Muscle layer of colon (tissue), 2 donors: ENCODE measurements around the gene OR9Q2.
"Not testable (repeated sequence)": the region's sequence is repeated elsewhere in the genome, so short reads cannot be mapped to it uniquely, and the experiment has no call there.

Experiments
- H3K27ac ChIP-seq: one replicate; pipeline ENCODE4 v1.7.0; 2013; ENCODE audit warnings: low read depth, mild to moderate bottlenecking, low read length, moderate library complexity
- H3K27me3 ChIP-seq, 2 donors: one replicate each; pipeline ENCODE4 v1.7.0; 2013; ENCODE audit warnings: low read length in 2 of 2, mild to moderate bottlenecking in 2 of 2; ENCODE audit not compliant: insufficient read depth in 2 of 2, control insufficient read depth in 1 of 2
- H3K36me3 ChIP-seq: one replicate; pipeline ENCODE4 v1.7.0; 2013; ENCODE audit warnings: mild to moderate bottlenecking, low read length; ENCODE audit not compliant: insufficient read depth
- H3K4me1 ChIP-seq: one replicate; pipeline ENCODE4 v1.7.0; 2013; ENCODE audit warnings: mild to moderate bottlenecking, low read length; ENCODE audit not compliant: insufficient read depth
- H3K4me3 ChIP-seq, 2 donors: one replicate each; pipeline ENCODE4 v1.7.0; 2013; ENCODE audit warnings: low read length in 2 of 2, low read depth in 1 of 2, mild to moderate bottlenecking in 1 of 2, moderate library complexity in 1 of 2
- H3K9ac ChIP-seq: one replicate; pipeline ENCODE4 v1.7.0; 2013; ENCODE audit warnings: low read length
- H3K9me3 ChIP-seq: one replicate; pipeline ENCODE4 v1.7.0; 2013; ENCODE audit warnings: mild to moderate bottlenecking, low read length
- donor health status: abdominal sarcoma.
- donor health status: Adenocarcinoma of cecum.

The OR9Q2 gene

DNA sequence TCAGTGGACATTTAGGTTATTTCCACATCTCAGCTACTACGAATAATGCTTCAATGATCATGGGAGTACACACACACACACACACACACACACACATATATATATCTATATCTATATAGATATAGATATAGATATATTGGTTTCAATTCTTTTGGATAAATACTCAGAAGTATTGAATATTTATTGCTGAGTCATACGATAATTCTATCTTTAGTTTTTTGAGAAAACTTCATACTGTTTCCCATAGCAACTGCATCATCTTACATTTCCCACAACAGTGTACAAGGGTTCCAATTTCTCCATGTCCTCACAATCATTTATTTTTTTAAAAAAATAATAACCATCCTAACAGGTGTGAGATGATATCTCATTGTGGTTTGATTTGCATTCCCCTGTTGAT lies 7.1 kb downstream of the OR9Q2 start:
- Histone ChIP-seq H3K27ac (no peak overlapping the region), H3K9ac (no peak overlapping the region), H3K4me3 (no peak overlapping the region), H3K9me3 (no peaks in the 10 kb centered on the region), H3K27me3 (no peaks in the 10 kb centered on the region), H3K36me3 (no peaks in the 10 kb centered on the region), H3K4me1 (no peaks in the 10 kb centered on the region)

DNA sequence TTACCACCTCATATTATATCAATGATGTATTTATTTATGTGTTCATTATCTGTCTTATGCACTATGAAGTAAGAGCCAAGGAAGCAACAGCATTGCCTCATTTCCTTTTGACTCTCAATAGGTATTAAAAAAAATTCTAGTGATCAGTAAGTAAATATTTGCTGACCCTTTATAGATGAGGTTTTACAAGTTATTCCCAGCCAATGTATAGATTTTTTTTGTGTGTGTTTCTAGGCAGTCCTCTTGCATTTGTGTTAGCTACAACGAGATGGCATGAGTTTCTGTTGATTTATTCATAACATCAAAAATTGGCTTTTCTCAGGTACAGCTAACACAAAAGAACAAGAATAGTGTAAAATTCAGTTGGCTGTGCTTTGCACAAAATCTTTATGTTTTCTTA lies 10.4 kb downstream of the OR9Q2 start:
- no peak overlapping the region for H3K9ac ChIP-seq
- no peaks in the 10 kb centered on the region for H3K9me3 ChIP-seq
- no peaks in the 10 kb centered on the region for H3K27me3 ChIP-seq
- H3K4me3 ChIP-seq = no peak overlapping the region
- no peaks in the 10 kb centered on the region for H3K36me3 ChIP-seq
- no peaks in the 10 kb centered on the region for H3K4me1 ChIP-seq
- H3K27ac ChIP-seq = no peak overlapping the region

DNA sequence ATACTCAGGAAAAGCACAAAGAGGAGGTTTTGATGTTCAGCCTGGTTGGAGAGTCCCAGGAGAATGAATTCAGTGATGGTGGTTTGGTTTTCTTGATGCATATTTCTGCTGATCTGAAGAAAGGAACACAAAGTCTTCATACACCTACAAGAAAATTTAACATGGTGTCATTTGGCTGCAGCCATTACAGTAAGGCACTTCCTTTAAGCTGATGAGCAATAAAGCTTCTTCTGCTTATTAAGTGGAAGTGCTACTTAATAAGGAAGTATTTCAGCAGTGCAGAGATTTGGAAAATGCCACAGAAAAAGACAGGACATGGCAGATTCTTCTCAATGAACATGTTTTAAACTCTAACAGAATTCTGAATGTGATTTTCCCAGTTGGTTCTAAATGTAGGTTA lies 15.2 kb downstream of the OR9Q2 start, which contains the start of gene OR1S2:
TSS of gene OR1S2 (minus strand) at position 101 of the 400 bp plus-strand sequence. CDS start at position 101, 0 bp downstream.
- H3K4me1 ChIP-seq = no peaks in the 10 kb centered on the region
- no peaks in the 10 kb centered on the region for H3K9me3 ChIP-seq
- H3K27ac ChIP-seq = no peak within 1 kb of the TSS
- no peaks in the 10 kb centered on the region for H3K36me3 ChIP-seq
- no peaks in the 10 kb centered on the region for H3K27me3 ChIP-seq
- H3K9ac ChIP-seq = no peak within 1 kb of the TSS
- H3K4me3 ChIP-seq = no peak within 1 kb of the TSS

DNA sequence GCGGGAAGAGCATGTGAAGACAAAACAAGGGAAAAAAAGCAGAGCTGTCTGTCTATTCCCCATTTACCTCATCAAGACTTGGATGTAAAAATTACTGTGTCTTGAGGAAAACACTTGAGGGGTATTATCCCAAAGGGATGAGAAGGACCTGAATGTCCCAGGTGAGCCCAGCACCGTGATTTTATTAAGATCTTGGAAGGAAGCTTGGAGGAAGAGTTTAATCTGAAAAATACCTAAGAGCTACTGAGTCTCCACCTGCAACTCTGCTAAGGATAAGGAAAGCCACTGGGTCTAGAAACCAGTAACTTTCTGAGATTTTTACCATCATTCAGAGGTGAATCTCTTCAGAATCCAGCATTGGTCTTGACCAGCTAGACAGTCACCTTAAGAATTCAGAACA lies 23.6 kb downstream of the OR9Q2 start, which contains the start of gene OR1S1:
TSS of gene OR1S1 (plus strand) at position 301 of the 400 bp plus-strand sequence.
- H3K27ac ChIP-seq, H3K27me3 ChIP-seq, H3K4me3 ChIP-seq, H3K9me3 ChIP-seq, H3K36me3 ChIP-seq, H3K4me1 ChIP-seq, H3K9ac ChIP-seq: not testable (repeated sequence)

DNA sequence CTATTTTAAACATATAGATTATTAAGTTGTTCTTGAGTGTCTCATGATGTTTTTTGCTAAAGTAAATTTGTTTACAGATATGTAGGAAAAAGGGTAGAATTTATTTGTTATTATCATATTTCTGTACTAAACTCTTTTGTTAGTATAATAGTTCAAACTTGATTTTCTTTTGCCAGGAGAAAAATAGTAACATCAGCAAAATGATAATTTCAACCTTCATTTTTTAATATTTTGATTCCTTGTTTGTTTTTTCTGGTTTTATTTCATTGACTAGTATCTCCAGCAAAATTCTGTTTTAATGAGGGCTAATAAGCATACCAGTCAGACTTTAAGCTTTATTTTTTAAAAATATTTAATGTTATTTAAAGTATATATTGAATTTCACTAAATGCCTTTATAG lies 27.6 kb downstream of the OR9Q2 start:
- Histone ChIP-seq H3K9ac (no peak overlapping the region), H3K27me3 (no peaks in the 10 kb centered on the region), H3K4me3 (no peak overlapping the region), H3K9me3 (no peaks in the 10 kb centered on the region), H3K36me3 (no peaks in the 10 kb centered on the region), H3K4me1 (no peaks in the 10 kb centered on the region), H3K27ac (no peak overlapping the region)

DNA sequence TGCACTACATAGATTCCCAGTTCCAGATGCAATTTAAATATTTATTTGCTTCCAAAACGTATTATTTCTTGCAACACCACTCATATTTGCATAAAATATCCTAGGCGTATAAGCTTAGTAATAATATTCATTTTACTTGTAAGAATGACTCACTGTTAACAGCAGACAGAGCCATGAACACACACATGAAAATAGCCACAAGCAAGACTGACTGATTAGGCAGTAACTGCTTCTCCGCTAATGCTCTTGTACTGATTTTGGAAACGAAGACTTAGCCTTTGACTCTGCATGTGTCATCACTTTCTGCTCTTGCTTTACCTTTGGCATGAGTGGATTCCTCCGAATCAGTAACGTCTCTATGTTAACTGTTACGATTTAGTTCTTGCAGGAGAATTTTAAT lies 33.9 kb downstream of the OR9Q2 start:
- Histone ChIP-seq H3K4me3 (no peak overlapping the region), H3K4me1 (no peaks in the 10 kb centered on the region), H3K27ac (no peak overlapping the region), H3K36me3 (no peaks in the 10 kb centered on the region), H3K9ac (no peak overlapping the region), H3K9me3 (no peaks in the 10 kb centered on the region), H3K27me3 (no peaks in the 10 kb centered on the region)

DNA sequence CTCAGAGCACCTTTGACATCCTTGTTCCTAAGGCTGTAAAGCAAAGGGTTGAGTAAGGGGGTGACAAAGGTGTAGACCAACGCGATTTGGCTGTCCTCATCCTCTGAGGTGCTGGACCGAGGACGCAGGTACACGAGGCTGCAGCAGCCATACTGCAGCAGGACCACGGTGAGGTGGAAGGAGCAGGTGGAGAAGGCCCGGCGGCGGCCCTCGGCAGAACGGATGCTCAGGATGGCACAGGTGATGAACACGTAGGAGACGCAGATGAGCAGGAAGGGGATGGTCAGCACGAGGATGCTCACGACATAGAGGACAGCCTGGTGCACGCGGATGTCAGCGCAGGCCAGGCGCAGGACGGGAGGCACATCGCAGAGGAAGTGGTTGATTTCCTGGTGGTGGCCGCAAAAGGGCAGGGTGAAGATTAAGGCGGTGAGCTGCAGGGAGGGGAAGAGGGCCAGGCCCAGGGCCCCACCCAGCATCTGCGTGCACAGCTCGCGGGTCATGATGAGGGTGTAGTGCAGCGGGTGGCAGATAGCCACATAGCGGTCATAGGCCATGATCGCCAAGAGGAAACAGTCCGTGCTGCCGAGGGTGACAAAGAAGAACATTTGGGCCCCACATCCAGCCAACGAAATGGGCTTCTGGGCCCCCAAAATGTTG lies 39.2 kb downstream of the OR9Q2 start:
- Histone ChIP-seq H3K4me1 (no peaks in the 10 kb centered on the region), H3K36me3 (no peaks in the 10 kb centered on the region), H3K9ac (no peak overlapping the region), H3K4me3 (no peak overlapping the region), H3K27ac (no peak overlapping the region), H3K9me3 (no peaks in the 10 kb centered on the region), H3K27me3 (no peaks in the 10 kb centered on the region)
